CD14-positive monocyte (primary cell): ENCODE measurements around the gene OSBPL9. TPM values are rescaled to one million over a fixed set of nuclear protein-coding genes. Genes with fewer than 3 reads are reported as not detected.
A peak's percentile ranks its signal among the peaks of the same experiment; 100 is the strongest.

Source experiments
- DNase-seq, 3 donors: peaks; one replicate each; pipeline ENCODE4 v3.0.0-alpha.2; 2011 to 2022
- H2AFZ ChIP-seq: 2 replicates; pipeline ENCODE4 v1.6.0; 2012; ENCODE audit warnings: mild to moderate bottlenecking, low read depth, low read length, inconsistent platforms; ENCODE audit not compliant: insufficient read depth, poor library complexity, severe bottlenecking
- H3K27ac ChIP-seq, 2 donors: 1 replicate in 1 of 2; 2 replicates in 1 of 2; pipeline ENCODE4 v1.5.1; 2012 to 2013; ENCODE audit warnings: low read length in 2 of 2, control low read depth in 1 of 2, inconsistent platforms in 1 of 2, low read depth in 1 of 2, mild to moderate bottlenecking in 1 of 2
- H3K27me3 ChIP-seq, 2 donors: one replicate each; pipeline versions ENCODE4 v1.6.0 to v1.6.1; 2011 to 2013; ENCODE audit warnings: low read length in 2 of 2; ENCODE audit not compliant: control insufficient read depth in 2 of 2, insufficient read depth in 2 of 2
- H3K36me3 ChIP-seq, 2 donors: replicated peaks in 1 of 2; 1 replicate in 1 of 2; 2 replicates in 1 of 2; pipeline versions ENCODE4 v1.5.1 to v1.6.1; 2012 to 2013; ENCODE audit warnings: low read length in 2 of 2, control low read depth in 1 of 2, inconsistent platforms in 1 of 2, mild to moderate bottlenecking in 1 of 2; ENCODE audit not compliant: insufficient read depth in 2 of 2, control insufficient read depth in 1 of 2
- H3K4me1 ChIP-seq, 2 donors: 1 replicate in 1 of 2; 2 replicates in 1 of 2; pipeline versions ENCODE4 v1.5.1 to v1.6.1; 2012 to 2013; ENCODE audit warnings: low read length in 2 of 2, control low read depth in 1 of 2, inconsistent platforms in 1 of 2, mild to moderate bottlenecking in 1 of 2, moderate library complexity in 1 of 2; ENCODE audit not compliant: insufficient read depth in 2 of 2, control insufficient read depth in 1 of 2
- H3K4me2 ChIP-seq: replicated peaks from 2 replicates; pipeline ENCODE3; 2012; ENCODE audit warnings: low read length, moderate library complexity, mild to moderate bottlenecking; ENCODE audit not compliant: poor library complexity, severe bottlenecking; ENCODE audit errors: extremely low read depth
- H3K4me3 ChIP-seq, 3 experiments: fragments of 200-600 bp in 1 of 3; sonication (generic) in 1 of 3; replicated peaks in 1 of 3; 1 replicate in 2 of 3; 2 replicates in 1 of 3; pipeline ENCODE4 v1.5.1; 2011 to 2013; ENCODE audit warnings: low read length in 3 of 3, mild to moderate bottlenecking in 3 of 3, control low read depth in 2 of 3, low read depth in 2 of 3, inconsistent platforms in 1 of 3, moderate library complexity in 1 of 3
- H3K79me2 ChIP-seq: 2 replicates; pipeline ENCODE4 v1.6.0; 2012; ENCODE audit warnings: mild to moderate bottlenecking, control low read depth, inconsistent platforms, low read length, moderate library complexity; ENCODE audit not compliant: insufficient read depth
- H3K9ac ChIP-seq: 2 replicates; pipeline ENCODE4 v1.6.0; 2017; ENCODE audit warnings: low read length, mild to moderate bottlenecking; ENCODE audit not compliant: insufficient read depth, poor library complexity, severe bottlenecking
- H3K9me3 ChIP-seq, 2 donors: replicated peaks in 1 of 2; 1 replicate in 1 of 2; 2 replicates in 1 of 2; pipeline versions ENCODE4 v1.5.1 to v1.6.1; 2012 to 2013; ENCODE audit warnings: low read length in 2 of 2, control low read depth in 1 of 2; ENCODE audit not compliant: control insufficient read depth in 1 of 2, insufficient read depth in 1 of 2
- H4K20me1 ChIP-seq: 2 replicates; pipeline ENCODE4 v1.6.0; 2012; ENCODE audit warnings: mild to moderate bottlenecking, low read length, control low read depth, moderate library complexity; ENCODE audit not compliant: insufficient read depth
- H3K27ac Mint-ChIP-seq, 7 donors: one replicate each; pipeline ENCODE4 v1.8.0; 2020; ENCODE audit warnings: mild to moderate bottlenecking in 7 of 7, mixed read lengths in 7 of 7, moderate library complexity in 6 of 7, inconsistent platforms in 2 of 7
- H3K27me3 Mint-ChIP-seq, 3 donors: one replicate each; pipeline ENCODE4 v1.8.0; 2021 to 2022; ENCODE audit warnings: low read depth in 3 of 3, mild to moderate bottlenecking in 3 of 3, mixed read lengths in 3 of 3, moderate library complexity in 3 of 3, inconsistent platforms in 1 of 3
- H3K36me3 Mint-ChIP-seq, 2 donors: one replicate each; pipeline ENCODE4 v1.8.0; 2020; ENCODE audit warnings: mixed read lengths in 2 of 2, inconsistent platforms in 1 of 2, mild to moderate bottlenecking in 1 of 2
- H3K4me1 Mint-ChIP-seq: one replicate; pipeline ENCODE4 v1.8.0; 2020; ENCODE audit warnings: mild to moderate bottlenecking, mixed read lengths
- H3K4me3 Mint-ChIP-seq, 2 donors: one replicate each; pipeline ENCODE4 v1.8.0; 2020; ENCODE audit warnings: mild to moderate bottlenecking in 2 of 2, mixed read lengths in 2 of 2, moderate library complexity in 1 of 2
- H3K9me3 Mint-ChIP-seq, 7 donors: one replicate each; pipeline ENCODE4 v1.8.0; 2020 to 2022; ENCODE audit warnings: mixed read lengths in 7 of 7, mild to moderate bottlenecking in 6 of 7, moderate library complexity in 6 of 7, inconsistent platforms in 2 of 7
- WGBS: methylation state at CpG from one replicate; pipeline ENCODE4 v1.1.5; 2013; ENCODE audit warnings: missing lambda C conversion rate; ENCODE audit not compliant: insufficient coverage; 5-methylcytosine and 5-hydroxymethylcytosine counted together
- intact Hi-C, 2 donors: fragments of 100-400 bp; cut with micrococcal nuclease; formaldehyde crosslinking; loops; one replicate each; pipeline versions ENCODE4 v1.15.0 to v1.15.1; 2023
- polyA plus RNA-seq, 3 donors: library from polyadenylated mRNA; depleted of rRNA in 1 of 3; unstranded in 2 of 3; stranded (reverse) in 1 of 3; fragments of 300-500 nt in 2 of 3; fragments of >200 nt in 1 of 3; fragmentation: Illumina TruSeq in 2 of 3; gene quantifications; 1 replicate in 2 of 3; 2 replicates in 1 of 3; pipeline ENCODE4 v1.2.3, GENCODE V29; 2012 to 2021
- TF ChIP-seq, protein P1 (sequence below): fragments of 200-600 bp; IDR thresholded peaks from one replicate; pipeline ENCODE4 v1.8.0; 2022; ENCODE audit warnings: antibody characterized with exemption, mild to moderate bottlenecking

OSBPL9 gene
- polyA plus RNA-seq, 3 donors = 22.2 to 41.4 (median 31.3) TPM

DNA sequence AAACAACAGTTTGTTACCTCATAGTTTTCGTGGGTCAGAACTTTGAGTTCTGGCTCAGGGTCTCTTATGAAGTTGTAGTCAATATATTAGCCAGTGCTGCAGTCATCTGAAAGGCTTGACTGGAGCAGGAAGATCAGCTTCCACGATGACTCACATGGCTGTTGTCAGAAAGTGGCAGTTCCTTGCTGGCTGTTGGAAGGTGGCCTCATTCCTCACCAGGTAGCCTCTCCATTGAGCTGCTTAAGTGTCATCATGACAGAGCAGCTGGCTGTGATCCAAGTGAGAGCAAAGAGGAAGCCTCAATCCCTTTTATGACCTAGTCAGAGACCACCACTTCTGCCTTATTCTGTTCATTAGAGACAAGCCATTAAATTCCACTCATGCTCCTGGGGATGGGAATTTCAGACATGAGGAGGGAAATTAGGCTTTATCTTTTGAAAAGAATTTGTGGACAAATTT is 5.6 kb downstream of the OSBPL9 start:
- TF ChIP-seq, protein P1, sequence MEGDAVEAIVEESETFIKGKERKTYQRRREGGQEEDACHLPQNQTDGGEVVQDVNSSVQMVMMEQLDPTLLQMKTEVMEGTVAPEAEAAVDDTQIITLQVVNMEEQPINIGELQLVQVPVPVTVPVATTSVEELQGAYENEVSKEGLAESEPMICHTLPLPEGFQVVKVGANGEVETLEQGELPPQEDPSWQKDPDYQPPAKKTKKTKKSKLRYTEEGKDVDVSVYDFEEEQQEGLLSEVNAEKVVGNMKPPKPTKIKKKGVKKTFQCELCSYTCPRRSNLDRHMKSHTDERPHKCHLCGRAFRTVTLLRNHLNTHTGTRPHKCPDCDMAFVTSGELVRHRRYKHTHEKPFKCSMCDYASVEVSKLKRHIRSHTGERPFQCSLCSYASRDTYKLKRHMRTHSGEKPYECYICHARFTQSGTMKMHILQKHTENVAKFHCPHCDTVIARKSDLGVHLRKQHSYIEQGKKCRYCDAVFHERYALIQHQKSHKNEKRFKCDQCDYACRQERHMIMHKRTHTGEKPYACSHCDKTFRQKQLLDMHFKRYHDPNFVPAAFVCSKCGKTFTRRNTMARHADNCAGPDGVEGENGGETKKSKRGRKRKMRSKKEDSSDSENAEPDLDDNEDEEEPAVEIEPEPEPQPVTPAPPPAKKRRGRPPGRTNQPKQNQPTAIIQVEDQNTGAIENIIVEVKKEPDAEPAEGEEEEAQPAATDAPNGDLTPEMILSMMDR = no peak
- intact Hi-C loops = loop anchor here in 1 of 2 donors (10.0 kb wide), 1 partner anchor 142 kb away; no protein-coding TSS in a partner anchor
- Mint-ChIP-seq H3K4me3 (no peak overlapping the region), H3K27me3 (no peaks in the 10 kb centered on the region), H3K9me3 (no peaks in the 10 kb centered on the region), H3K27ac (peak overlapping the region; percentile 12 to 66 (median 54)), H3K36me3 (peaks cover 14 to 18% of the 10 kb centered on the region in 2 donors), H3K4me1 (peaks cover 60% of the 10 kb centered on the region)
- 0% methylated on average over 1 of the region's 2 CpGs for WGBS
- Histone ChIP-seq H3K9ac (no peak overlapping the region), H4K20me1 (peaks cover 46% of the 10 kb centered on the region), H3K79me2 (peaks cover 96% of the 10 kb centered on the region), H2AFZ (no peak overlapping the region), H3K27ac (peak overlapping the region in 1 of 2 donors; percentile 28), H3K4me1 (peaks cover 28 to 52% of the 10 kb centered on the region in 2 donors), H3K9me3 (no peaks in the 10 kb centered on the region), H3K36me3 (no peaks in the 10 kb centered on the region), H3K27me3 (no peaks in the 10 kb centered on the region), H3K4me2 (no peak overlapping the region), H3K4me3 (no peak overlapping the region)
- DNase-seq = peak; percentile 76 to 93 (median 77)

DNA sequence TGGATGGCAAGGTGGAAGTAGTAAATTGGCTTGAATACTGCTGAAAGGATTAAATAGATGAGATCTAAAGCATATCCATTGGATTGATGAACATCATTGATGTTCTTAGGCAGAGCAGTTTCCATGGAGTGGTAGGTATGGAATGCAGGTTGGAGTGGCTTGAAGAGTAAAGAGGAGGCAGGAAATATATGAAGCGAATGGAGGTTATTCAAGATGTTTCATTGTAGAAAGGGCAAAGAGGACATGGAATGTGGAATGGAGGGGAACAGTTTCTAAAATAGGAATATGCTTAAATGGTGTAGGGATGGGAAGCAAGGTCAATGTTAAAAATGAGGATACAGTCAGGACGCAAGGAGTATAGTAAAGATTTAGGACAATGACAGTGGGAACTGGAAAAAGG is 6.1 kb downstream of the OSBPL9 start:
- H3K27ac ChIP-seq = peak overlapping the region in 1 of 2 donors; percentile 28
- Mint-ChIP-seq H3K9me3 (no peaks in the 10 kb centered on the region), H3K27me3 (no peaks in the 10 kb centered on the region), H3K4me1 (peaks cover 58% of the 10 kb centered on the region), H3K27ac (peak overlapping the region; percentile 3 to 66 (median 27)), H3K4me3 (no peak overlapping the region), H3K36me3 (peaks cover 14 to 18% of the 10 kb centered on the region in 2 donors)
- DNase-seq = no peak
- no peaks in the 10 kb centered on the region for H3K36me3 ChIP-seq
- H3K79me2 ChIP-seq = peaks cover 96% of the 10 kb centered on the region
- no peak overlapping the region for H3K9ac ChIP-seq
- no peak overlapping the region for H3K4me2 ChIP-seq
- H3K9me3 ChIP-seq = no peaks in the 10 kb centered on the region
- peaks cover 23 to 46% of the 10 kb centered on the region in 2 donors for H3K4me1 ChIP-seq
- peaks cover 51% of the 10 kb centered on the region for H4K20me1 ChIP-seq
- H2AFZ ChIP-seq = no peak overlapping the region
- H3K27me3 ChIP-seq = no peaks in the 10 kb centered on the region
- 100% methylated on average over 2 of the region's 2 CpGs for WGBS
- intact Hi-C loops = loop anchor here in 1 of 2 donors (10.0 kb wide), 1 partner anchor 142 kb away; no protein-coding TSS in a partner anchor
- TF ChIP-seq, protein P1 = no peak
- no peak overlapping the region for H3K4me3 ChIP-seq
